ENCODE measurements around the gene LAIR1.

LAIR1 gene

GRCh38 chr19:54312436-54313377 is 52.0 kb downstream of the LAIR1 start, which contains the start of gene LILRA5:
LILRA5 (minus strand) TSS chr19:54313166; CDS start chr19:54313019, 147 bp downstream.
- DNase-seq, result no peak

GRCh38 chr19:54312011-54312410 is 52.7 kb downstream of the LAIR1 start:
- DNase-seq, result no peak

GRCh38 chr19:54311486-54311885 is 53.2 kb downstream of the LAIR1 start:
- no peak for DNase-seq

GRCh38 chr19:54310543-54310942 is 54.2 kb downstream of the LAIR1 start:
- no peak for DNase-seq

GRCh38 chr19:54309811-54310210 is 54.9 kb downstream of the LAIR1 start:
- DNase-seq, result no peak

GRCh38 chr19:54307389-54308020 is 57.2 kb downstream of the LAIR1 start:
- no peak for DNase-seq

- DNase-seq, result no peak
These were observed 59.6 kb downstream of the LAIR1 start for GRCh38 chr19:54305141-54305540.

- no peak for DNase-seq
These were observed 62.5 kb downstream of the LAIR1 start for GRCh38 chr19:54302257-54302656.

Data from DMS 273 treated with DMSO at 0.1 percent for 48 hours (cell line).